B cell (primary cell): Measurements from ENCODE around the gene TSFM.

Source experiments
- EZH2 ChIP-seq: IDR thresholded peaks from 2 replicates; pipeline ENCODE4 v1.6.1; 2012; ENCODE audit warnings: borderline replicate concordance, low read depth, mild to moderate bottlenecking, moderate library complexity, low read length; ENCODE audit not compliant: insufficient read depth, poor library complexity, severe bottlenecking
- TF ChIP-seq, protein P1 (sequence below): fragments of 200-600 bp; IDR thresholded peaks from one replicate; pipeline ENCODE4 v1.8.0; 2022; ENCODE audit warnings: antibody characterized with exemption, mild to moderate bottlenecking

DNA sequence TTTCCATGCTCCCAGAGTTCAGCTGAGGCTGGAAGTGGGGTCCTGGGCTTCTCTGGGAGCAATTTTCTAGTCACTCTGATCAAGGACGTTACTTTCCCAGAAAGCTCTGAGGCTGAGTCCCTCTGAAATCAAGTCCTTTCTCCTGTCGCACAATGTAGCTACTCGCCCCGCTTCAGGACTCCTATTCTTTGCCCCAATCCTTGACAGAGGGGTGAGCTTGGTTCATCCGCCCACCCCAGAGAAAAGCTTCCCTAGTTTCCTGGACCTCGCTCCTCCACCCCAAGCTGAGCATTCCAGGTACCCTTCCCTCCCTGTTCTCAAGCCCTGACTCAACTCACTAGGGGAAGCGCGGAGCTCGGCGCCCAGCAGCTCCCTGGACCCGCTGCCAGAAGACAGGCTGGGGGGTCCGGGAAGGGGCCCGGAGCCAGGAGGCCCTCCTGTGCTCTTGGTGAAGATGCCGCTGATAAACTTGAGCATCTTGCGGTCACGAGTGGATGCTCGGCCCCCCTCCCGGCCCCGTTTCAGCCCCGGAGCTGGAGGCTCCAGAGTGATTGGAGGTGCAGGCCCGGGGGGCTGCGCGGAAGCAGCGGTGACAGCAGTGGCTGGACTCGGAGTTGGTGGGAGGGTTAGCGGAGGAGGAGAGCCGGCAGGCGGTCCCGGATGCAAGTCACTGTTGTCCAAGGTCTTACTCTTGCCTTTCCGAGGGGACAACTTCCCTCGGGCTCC, 45.7 kb upstream of the TSFM start:
- TF ChIP-seq, protein P1, sequence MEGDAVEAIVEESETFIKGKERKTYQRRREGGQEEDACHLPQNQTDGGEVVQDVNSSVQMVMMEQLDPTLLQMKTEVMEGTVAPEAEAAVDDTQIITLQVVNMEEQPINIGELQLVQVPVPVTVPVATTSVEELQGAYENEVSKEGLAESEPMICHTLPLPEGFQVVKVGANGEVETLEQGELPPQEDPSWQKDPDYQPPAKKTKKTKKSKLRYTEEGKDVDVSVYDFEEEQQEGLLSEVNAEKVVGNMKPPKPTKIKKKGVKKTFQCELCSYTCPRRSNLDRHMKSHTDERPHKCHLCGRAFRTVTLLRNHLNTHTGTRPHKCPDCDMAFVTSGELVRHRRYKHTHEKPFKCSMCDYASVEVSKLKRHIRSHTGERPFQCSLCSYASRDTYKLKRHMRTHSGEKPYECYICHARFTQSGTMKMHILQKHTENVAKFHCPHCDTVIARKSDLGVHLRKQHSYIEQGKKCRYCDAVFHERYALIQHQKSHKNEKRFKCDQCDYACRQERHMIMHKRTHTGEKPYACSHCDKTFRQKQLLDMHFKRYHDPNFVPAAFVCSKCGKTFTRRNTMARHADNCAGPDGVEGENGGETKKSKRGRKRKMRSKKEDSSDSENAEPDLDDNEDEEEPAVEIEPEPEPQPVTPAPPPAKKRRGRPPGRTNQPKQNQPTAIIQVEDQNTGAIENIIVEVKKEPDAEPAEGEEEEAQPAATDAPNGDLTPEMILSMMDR: no peak
- TF ChIP-seq EZH2: no peak
